Measurements from ENCODE around the gene ITPRIPL2. TPM values are rescaled to one million over a fixed set of nuclear protein-coding genes. Genes with fewer than 3 reads are reported as not detected.

Gene ITPRIPL2
- polyA plus RNA-seq, 4 donors, result 16.3 to 19.9 (median 17.9) TPM

DNA sequence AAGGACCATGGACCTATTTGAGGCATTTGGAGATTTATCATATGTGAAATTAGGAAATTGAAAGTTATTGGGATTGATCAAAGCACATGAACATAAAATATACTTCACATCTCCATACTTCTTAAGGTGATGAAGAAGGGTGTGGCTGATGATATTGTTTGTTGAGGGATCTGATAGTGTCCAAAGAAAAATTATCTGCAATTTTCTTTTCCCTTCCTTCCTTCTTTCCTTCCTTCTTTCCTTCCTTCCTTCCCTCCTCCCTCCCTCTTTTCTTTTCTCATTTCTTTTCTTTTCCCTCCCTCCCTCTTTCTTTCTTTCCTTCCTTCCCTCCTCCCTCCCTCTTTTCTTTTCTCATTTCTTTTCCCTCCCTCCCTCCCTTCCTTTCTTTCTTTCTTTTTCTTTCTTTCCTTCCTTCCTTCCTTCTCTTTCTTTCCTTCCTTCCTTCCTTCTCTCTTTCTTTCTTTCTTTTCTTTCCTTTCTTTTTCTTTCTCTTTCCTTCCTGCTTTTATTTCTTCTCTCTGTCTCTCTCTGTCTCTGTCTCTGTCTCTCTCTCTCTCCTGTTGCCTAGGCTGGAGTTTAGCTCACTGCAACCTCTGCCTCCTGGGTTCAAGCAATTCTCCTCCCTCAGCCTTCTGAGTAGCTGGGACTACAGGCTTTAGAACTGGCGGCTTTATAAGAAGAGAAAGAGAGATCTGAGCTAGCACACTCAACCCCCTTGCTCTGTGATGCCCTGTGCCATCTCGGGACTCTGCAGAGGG, 20.9 kb upstream of the ITPRIPL2 start:
- no peak for DNase-seq (ENCODE audit: low read depth in 4 of 4, low spot score in 2 of 4)

DNA sequence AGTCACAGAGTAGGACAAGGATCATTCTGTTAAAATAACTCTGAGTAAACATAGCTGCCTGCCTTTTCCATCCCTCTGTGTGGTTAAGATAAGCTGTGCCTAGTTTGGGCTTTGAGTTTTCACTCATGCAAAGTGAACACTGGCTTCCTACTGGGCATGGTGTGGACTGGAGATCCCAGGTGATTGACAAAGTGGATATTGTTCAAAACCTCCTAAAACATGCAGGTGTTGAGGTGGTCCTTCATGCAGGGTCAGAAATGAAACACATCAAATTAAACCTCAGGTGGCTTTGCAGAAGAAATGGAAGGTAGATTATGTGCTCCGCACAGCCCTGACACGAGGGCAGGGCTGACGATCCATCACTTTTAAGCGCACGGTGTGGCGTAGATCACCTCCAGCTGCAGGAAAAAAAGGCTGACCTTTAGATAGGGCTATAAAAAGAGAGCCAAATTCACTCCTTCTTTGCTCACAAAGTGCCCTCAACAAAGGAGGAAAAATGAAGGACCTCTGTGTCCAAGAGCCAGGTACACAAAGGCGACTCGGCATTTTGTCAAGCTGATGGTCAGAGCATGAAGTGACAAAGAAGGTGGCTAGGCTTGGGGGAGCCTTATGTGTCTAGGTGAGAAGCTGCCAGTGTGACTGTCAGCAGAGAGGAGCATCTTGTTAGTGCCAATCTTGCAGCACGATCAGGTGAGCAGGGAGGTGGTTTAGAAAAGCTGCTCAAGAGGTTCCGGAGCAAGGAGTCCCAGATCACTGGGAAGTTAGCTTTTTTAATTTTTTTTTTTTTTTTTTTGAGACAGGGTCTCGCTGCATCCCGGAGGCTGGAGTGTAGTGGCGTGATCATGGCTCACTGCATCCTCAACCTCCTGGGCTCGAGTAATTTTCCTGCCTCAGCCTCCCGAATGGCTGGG, 19.9 kb upstream of the ITPRIPL2 start:
- no peak for DNase-seq (ENCODE audit: low read depth in 4 of 4, low spot score in 2 of 4)

DNA sequence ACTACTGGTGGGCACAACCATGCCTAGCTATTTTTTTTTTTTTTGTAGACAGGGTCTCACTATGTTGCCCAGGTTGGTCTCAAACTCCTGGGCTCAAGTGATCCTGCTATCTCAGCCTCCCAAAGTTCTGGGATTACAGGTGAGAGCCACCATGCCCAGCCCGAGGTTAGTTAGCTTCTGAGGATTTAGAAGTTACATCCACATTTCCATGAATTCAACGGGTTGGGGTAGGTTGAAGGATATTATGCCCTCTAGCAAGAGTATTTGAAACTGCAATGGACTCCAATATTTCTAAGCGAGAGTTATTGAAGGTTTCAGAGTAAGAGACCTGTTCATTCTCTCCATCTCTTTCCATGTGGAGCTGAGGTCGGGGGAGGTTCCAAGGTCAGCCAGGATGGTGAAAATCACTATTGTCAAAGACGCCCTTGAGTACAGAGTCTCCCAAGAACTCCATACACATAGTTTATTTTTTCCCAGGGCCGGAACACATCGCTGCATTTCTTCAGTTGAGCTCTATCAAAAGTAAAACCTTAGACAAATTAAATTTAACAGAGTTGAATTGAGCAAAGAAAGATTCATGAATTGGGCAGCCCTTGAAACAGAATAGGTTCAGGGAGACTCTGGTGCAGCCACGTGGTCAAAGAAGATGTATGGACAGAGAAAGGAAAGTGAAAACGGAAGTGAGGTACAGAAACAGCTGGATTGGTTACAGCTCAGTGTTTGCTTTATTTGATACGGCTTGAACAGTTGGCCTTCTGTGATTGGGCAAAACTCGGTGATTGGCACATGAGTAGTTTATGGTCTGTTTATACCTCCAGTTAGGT, 19.0 kb upstream of the ITPRIPL2 start:
- no peak for DNase-seq (ENCODE audit: low read depth in 4 of 4, low spot score in 2 of 4)

DNA sequence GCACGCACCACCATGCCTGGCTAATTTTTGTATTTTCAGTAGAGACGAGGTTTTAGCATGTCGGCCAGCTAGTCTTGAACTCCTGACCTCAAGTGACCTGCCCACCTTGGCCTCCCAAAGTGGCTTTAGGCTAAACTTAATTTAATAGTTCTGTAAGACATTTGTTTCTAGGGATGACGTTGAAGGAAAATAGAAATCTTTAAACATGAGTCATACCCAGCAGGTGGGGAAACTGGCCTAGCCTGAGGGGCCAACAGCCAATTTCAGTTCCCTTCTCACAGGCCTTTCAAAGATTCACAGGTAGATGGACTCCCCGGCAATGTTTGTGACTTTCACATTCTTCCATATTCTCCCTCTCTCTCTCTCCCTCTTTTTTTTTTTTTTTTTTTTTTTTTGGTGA, 18.1 kb upstream of the ITPRIPL2 start:
- DNase-seq (ENCODE audit: low read depth in 4 of 4, low spot score in 2 of 4), result no peak

DNA sequence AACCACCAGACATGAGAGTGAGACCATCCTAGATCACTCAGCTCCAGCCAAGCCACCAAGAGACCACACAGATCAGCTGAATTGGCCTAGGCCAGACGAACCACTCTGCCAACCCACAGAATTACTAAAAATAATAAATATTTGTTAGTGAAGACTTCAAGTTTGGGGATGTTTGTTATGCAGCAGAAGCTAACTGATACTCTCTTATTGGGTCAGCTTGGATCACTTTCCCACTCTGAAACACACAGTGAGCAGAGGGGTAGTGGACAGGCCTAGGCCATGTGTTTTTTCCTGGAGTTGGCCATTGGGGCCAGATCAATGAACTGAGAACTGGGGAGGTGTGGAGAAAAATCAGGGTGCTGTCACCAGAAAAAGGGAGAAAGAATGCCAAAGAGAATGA, 15.6 kb upstream of the ITPRIPL2 start:
- no peak for DNase-seq (ENCODE audit: low read depth in 4 of 4, low spot score in 2 of 4)

DNA sequence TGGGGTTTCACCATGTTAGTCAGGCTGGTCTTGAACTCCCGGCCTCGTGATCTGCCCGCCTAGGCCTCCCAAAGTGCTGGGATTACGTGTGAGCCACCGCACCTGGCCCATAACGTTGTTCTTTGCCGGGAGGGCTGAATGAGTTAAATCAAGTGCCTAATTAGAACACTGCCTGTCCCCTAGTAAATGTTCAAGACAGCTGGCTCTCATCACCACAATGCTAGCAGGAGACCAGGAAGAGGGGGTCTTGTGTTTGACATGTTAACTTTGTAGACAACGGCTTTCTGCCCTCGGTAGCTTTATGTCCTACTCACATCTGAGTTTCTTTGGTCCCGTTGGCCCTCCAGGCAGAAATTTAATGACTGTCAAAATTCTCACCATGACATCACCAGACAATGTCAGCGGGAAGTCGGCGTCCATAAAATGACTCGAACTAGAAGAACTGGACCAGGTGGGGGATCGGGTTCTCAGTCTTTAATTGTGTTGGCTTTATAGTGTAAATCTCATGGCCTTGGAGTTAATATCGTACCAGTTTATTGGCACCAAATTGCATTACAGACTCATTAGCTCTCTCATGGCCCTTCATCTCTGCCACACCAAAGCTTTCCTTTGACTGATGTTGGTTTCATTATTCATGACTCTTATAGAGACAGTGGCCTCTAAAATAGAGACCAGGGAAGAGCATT, 11.4 kb upstream of the ITPRIPL2 start:
- peak in 3 of 4 donors; percentile 50 to 60 (median 58) for DNase-seq (ENCODE audit: low read depth in 4 of 4, low spot score in 2 of 4)

DNA sequence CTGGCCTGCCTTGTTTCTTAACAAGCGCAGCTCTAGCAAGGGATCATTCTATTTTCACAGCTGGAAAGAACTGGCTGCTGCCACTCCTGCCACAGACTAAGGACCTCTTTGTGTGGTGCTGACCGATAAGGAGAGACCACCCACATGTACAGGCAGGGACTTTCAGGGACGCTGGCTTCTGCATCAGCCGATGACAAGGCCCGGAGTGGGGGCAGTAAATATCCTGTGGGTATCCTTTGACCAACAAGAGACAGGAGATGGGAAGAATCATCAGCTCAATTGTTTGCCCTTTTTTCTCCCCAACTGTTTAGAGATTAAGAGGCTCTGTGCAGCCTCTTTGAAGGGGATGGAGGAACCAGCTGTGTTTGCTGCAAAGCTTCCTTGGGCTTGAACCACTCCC, 9.2 kb upstream of the ITPRIPL2 start:
- no peak for DNase-seq (ENCODE audit: low read depth in 4 of 4, low spot score in 2 of 4)

DNA sequence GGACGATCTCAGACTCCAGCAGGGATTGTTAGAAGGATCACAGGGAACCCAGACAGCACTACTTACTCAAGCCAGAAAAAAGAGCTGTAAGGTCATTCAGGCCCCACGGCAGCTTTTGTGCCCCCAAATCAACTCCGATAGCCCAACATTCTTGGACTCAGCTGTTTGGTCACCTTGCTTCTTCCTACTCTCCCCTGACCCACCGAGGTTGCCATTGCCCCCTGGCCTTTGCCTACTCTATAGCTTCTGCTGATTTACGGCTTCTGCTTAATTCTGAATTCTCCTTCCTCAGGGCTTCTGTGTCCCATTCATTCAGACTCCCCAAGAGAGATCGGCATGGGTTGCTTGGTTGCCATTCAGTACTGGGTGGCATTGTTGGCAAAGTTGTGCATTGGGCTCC, 8.6 kb upstream of the ITPRIPL2 start:
- DNase-seq (ENCODE audit: low read depth in 4 of 4, low spot score in 2 of 4), result no peak

DNA sequence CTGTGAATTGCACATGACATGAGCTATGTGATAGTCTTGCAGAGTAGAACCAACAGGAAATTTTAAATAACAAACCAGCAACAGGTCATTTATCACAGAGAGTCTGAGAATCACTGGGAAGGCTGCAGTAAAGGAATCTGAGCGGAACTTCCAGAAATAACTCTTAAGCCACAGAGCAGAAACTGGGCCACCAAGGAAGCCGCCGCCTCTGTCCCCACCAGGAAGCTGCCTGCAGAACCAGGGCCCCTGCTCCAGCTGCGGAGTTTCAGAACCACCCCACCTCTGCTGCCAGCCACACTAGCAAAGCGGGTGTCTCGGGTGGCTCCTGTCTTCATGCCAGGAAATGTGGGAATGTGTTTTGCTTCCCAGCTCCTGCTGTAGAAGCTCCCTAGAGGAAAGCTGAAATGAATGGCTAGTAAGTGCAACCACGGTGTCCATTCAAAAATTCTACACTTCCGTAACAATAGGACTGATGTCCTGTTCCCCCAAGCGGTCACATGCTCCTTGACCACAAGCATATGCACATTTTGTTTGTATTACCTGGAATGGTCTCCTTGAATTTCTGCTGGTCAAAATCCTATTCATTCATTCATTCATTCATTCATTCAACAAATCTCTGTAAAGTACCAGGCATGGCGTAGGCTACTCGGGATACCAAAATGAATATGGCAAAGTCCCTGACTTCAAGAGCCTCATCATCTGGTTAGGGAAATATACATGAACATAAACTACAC, 7.7 kb upstream of the ITPRIPL2 start:
- DNase-seq (ENCODE audit: low read depth in 4 of 4, low spot score in 2 of 4), result no peak

DNA sequence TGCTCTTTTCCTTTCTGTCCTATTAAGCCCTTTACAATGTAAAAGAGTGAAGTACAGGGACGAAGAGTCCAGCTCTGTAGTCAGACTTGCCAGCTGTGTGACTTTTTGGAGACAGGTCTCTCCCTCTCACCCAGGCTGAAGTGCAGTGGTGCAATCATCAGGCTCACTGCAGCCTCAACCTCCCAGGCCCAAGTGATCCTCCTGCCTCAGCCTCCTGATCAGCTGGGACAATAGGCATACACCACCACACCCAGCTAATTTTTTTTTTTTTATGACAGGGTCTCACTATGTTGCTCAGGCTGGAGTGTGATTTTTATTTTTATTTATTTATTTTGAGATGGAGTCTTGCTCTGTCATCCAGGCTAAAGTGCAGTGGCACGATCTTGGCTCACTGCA, 7.1 kb upstream of the ITPRIPL2 start:
- DNase-seq (ENCODE audit: low read depth in 4 of 4, low spot score in 2 of 4), result no peak

DNA sequence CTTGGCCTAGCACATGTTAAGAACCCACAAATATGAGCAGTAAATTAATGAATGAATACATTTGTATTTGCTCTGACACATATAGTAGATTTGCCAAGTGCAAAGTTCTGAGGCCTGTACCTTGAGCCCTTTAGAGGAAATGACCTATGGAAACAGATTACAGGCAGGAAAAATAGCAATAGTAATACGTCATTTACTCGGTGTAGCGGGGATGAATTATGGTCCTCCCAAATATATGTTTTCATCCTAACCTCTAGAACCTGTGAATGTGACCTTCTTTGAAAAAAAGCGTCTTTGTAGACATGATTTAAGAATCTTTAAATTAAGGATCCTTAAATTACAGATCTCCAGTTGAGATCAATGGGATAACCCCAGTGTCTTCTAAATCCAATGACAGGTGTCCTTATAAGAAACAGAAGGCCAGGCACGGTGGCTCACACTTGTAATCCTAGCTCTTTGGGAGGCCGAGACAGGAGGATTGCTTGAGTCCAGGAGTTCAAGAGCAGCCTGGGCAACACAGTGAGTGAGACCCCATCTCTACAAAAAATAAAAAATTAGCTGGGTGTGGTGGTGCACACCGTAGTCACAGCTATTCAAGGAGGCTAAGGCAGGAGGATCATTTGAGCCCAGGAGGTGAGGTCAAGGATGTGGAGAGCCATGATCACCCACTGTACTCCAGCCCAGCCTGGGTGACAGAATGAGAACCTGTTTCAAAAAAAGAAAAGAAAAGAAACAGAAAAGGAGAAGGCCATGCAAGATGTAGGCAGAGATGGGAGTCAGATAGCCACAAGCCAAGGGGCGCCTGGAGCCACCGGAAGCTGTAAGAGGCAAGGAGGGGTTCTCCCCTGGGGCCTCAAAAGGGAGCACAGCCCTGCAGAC, 5.1 kb upstream of the ITPRIPL2 start:
- DNase-seq (ENCODE audit: low read depth in 4 of 4, low spot score in 2 of 4), result no peak

DNA sequence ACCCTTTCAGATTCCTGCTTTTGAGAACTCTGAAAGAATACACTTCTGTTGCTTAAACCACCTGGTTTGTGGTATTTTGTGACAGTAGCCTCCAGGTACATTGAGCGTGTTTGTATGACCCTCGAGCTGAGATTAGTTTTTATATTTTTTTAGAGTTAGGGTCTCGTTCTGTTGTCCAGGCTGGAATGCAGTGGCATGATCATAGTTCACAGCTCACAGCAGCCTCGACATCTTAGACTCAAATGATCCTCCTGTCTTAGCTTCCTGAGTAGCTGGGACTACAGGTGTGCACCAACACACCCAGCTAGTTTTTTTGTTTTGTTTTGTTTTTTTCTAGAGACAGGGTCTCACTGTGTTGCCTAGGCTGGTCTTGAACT, 4.5 kb upstream of the ITPRIPL2 start:
- DNase-seq (ENCODE audit: low read depth in 4 of 4, low spot score in 2 of 4), result no peak

DNA sequence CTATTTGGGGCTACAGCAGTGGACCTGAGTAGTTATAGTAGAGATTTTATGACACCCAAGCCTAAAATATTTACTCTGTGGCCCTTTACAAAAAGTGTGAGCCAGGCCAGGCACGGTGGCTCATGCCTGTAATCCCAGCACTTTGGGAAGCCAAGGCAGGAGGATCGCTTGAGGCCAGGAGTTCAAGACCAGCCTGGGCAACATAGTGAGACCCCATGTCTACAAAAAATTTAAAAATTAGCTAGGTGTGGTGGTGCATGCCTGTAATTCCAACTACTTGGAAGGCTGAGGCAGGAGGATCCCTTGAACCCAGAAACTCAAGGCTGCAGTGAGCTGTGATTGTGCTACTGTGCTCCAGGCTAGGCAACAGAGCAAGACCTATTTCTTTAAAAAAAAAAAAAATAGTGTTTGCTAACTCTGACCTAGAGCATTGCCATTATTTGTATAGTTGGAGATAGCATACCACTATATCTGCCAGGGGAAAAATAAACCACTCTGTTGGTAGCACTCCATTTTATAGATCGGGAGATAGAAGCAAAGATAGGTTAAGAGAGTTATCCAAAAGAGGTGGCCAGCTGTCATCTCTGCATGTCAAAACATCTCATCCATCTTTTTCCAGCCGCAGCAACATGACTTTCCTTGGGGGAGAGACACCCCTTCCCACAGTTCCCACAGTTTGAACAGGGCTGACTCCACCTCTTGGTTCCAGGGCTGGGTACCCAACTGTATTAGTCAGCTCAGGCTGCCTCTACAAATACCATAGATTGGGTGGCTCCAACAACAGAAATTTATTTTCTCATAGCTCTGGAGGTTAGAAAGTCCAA, 3.0 kb upstream of the ITPRIPL2 start:
- DNase-seq (ENCODE audit: low read depth in 4 of 4, low spot score in 2 of 4), result no peak

DNA sequence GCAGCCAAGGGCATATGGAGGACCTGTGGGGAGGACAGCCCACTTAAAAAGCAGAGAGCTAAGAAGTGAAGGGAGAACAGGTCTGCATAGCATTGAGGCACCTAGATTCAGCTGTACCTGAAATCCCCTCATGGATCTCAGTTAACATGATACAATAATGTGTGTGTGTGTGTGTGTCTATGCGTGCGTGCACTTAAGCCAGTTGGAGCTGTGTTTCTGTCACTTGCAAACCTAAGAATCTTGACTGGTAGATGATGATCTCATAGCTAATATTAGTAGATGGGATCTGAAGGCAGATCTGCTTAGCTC, 1.7 kb upstream of the ITPRIPL2 start:
- DNase-seq (ENCODE audit: low read depth in 4 of 4, low spot score in 2 of 4), result no peak

DNA sequence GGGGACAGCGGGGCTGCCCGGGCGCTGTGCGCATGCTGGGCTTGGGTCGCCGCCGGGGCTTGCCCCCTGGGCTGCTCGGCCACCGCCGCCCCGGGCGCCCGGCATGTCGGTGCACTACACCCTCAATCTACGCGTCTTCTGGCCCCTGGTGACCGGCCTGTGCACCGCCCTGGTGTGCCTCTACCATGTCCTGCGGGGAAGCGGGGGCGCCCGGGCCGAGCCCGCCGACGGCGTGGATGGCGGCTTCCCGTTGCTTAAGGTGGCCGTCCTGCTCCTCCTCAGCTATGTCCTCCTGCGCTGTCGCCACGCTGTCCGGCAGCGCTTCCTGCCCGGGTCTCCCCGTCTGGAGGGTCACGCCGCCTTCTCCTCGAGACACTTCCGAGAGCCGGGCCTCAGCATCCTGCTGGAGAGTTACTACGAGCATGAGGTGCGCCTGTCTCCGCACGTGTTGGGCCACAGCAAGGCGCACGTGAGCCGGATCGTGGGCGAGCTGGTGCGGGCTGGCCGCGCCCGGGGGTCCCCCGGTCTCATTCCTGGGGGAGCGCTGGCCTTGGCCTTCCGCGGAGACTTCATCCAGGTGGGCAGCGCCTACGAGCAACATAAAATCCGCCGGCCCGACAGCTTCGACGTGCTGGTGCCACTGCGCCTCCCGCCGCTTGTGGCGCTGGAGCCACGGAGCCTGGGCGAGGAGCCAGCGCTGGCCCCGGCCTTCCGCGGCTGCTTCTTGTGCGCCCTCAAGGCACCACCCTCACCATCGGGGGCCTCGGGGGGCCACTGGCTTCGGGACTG, 789 bp downstream of the ITPRIPL2 start:
- no peak for DNase-seq (ENCODE audit: low read depth in 4 of 4, low spot score in 2 of 4)

DNA sequence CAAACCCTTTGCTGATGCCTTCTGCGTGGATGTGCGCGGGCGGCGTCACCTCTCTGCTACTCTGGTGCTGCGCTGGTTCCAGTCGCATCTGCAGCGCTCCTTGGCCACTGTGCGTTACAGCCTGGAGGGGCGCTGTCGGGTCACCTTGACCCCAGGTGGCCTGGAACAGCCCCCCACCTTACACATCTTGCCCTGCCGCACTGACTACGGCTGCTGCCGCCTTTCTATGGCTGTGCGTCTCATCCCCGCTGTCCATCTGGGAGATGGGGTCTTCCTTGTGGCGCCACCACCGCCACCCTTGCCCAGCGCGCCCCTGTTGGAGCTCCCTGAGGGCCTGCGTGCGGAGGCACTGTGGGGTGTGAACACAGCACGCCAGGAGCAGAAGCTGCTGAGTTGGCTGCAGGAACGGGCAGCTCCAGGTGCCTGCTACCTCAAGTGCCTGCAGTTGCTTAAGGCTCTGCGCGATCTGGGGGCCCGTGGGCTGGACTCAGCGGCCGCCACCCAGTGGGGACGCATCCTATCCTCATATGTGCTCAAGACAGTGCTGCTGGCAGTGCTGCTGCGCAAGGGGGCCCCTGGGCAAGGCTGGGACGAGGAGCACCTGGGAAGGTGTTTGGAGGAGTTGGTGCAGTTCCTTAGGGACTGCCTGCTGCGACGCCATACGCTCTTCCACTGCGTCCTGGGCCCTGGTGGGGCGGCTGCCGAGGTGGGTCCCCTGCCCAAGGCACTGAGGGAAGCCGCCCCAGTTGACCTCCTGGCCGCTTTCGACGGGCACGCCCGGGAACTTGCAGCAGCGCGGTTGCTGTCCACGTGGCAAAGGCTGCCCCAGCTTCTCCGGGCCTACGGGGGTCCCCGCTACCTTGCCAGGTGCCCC, 1.6 kb downstream of the ITPRIPL2 start:
- DNase-seq (ENCODE audit: low read depth in 4 of 4, low spot score in 2 of 4), result no peak

All from left renal cortex interstitium (tissue), 4 donors.